HepG2 (cell line): ENCODE measurements around the gene TBRG4. TPM values are rescaled to one million over a fixed set of nuclear protein-coding genes. Genes with fewer than 3 reads are reported as not detected.

Experiments used
- ATAC-seq: fragments of 200-7000 bp; cut with Tn5 transposase; 3 replicates; pipeline ENCODE4 v1.9.1; 2020; ENCODE audit warnings: mild to moderate bottlenecking, moderate library complexity
- BruUV-seq: library from RNA; stranded (reverse); fragments of 400-500 nt; replicated peaks from 2 replicates; lab custom pipeline; 2021; lab: Mats Ljungman, UMichigan
- CTCF ChIA-PET: fragments of 300-600 bp; formaldehyde crosslinking; extraction: SDS; loops from one replicate; lab custom pipeline; 2021; ENCODE audit warnings: low total read pairs, inconsistent platforms, low intra/inter-chr PET ratio; lab: Yijun Ruan, JAX
- POLR2A ChIA-PET: fragments of 350-600 bp; sonication (Branson Sonifier 250); formaldehyde crosslinking; loops from one replicate; lab custom pipeline; 2020; ENCODE audit warnings: antibody characterized with exemption, inconsistent platforms; lab: Yijun Ruan, JAX
- DNase-seq: peaks from one replicate; pipeline ENCODE4 v3.0.0-alpha.2; 2015; ENCODE audit warnings: low spot score
- FAIRE-seq: peaks from 3 replicates; lab custom pipeline; 2011; peaks lifted over from hg19 to GRCh38; lab: Jason Lieb, UNC
- H2AFZ ChIP-seq: one replicate; pipeline ENCODE4 v1.6.1; 2011; ENCODE audit warnings: low read length, inconsistent platforms
- H3K27ac ChIP-seq: fragments of 300-600 bp; 3 replicates; pipeline ENCODE4 v1.8.0; 2011; ENCODE audit warnings: mixed run types, mild to moderate bottlenecking, mixed read lengths, low read length, inconsistent platforms; ENCODE audit not compliant: insufficient read depth; ENCODE audit errors: extremely low read length
- H3K27me3 ChIP-seq, 2 experiments: fragments of 200-600 bp in 1 of 2; 2 replicates in 1 of 2; 3 replicates in 1 of 2; pipeline versions ENCODE4 v1.6.0 to v1.8.0; 2011; ENCODE audit warnings: low read length in 2 of 2, mild to moderate bottlenecking in 2 of 2, moderate library complexity in 2 of 2, inconsistent platforms in 1 of 2; ENCODE audit not compliant: insufficient read depth in 2 of 2, control insufficient read depth in 1 of 2
- H3K36me3 ChIP-seq, 2 experiments: fragments of 200-600 bp in 1 of 2; replicated peaks in 1 of 2; 2 replicates in 1 of 2; 3 replicates in 1 of 2; pipeline versions ENCODE4 v1.5.1 to v1.8.0; 2011; ENCODE audit warnings: low read length in 2 of 2, inconsistent platforms in 1 of 2; ENCODE audit not compliant: insufficient read depth in 2 of 2, control insufficient read depth in 1 of 2
- H3K4me1 ChIP-seq: 2 replicates; pipeline ENCODE4 v1.5.1; 2012; ENCODE audit warnings: low read length, inconsistent platforms; ENCODE audit not compliant: insufficient read depth
- H3K4me2 ChIP-seq: 2 replicates; pipeline ENCODE4 v1.6.0; 2011; ENCODE audit warnings: low read depth, low read length, inconsistent platforms
- H3K4me3 ChIP-seq, 3 experiments: fragments of 200-600 bp in 1 of 3; sonication (generic), shearing (Covaris generic) in 1 of 3; replicated peaks in 1 of 3; 2 replicates each; pipeline ENCODE4 v1.5.1; 2011 to 2016; ENCODE audit warnings: low read length in 3 of 3, inconsistent platforms in 2 of 3, low read depth in 2 of 3, mild to moderate bottlenecking in 2 of 3, control low read depth in 1 of 3, mixed read lengths in 1 of 3; ENCODE audit not compliant: insufficient read depth in 1 of 3
- H3K79me2 ChIP-seq: one replicate; pipeline ENCODE4 v1.6.1; 2011; ENCODE audit warnings: low read length, inconsistent platforms; ENCODE audit not compliant: insufficient read depth
- H3K9ac ChIP-seq: 2 replicates; pipeline ENCODE4 v1.6.0; 2011; ENCODE audit warnings: mild to moderate bottlenecking, low read depth, low read length, inconsistent platforms; ENCODE audit not compliant: insufficient read depth
- H3K9me3 ChIP-seq: 2 replicates; pipeline ENCODE4 v1.5.1; 2012; ENCODE audit warnings: mild to moderate bottlenecking, low read length
- H4K20me1 ChIP-seq: 2 replicates; pipeline ENCODE4 v1.6.0; 2011; ENCODE audit warnings: inconsistent platforms, mild to moderate bottlenecking, low read length, moderate library complexity; ENCODE audit not compliant: insufficient read depth
- HNRNPH1 ChIP-seq: fragments of 200-400 bp; formaldehyde crosslinking; optimal IDR thresholded peaks from 2 replicates; pipeline ENCODE3; 2017; ENCODE audit warnings: mild to moderate bottlenecking, low read depth, low read length
- KIAA2018 ChIP-seq: sonication (generic); formaldehyde crosslinking; IDR thresholded peaks from 2 replicates; pipeline ENCODE4 v1.5.0; 2020; ENCODE audit warnings: mild to moderate bottlenecking, missing genetic modification reagents, borderline replicate concordance
- MTF1 ChIP-seq: sonication (generic); formaldehyde crosslinking; IDR thresholded peaks from 2 replicates; pipeline ENCODE4 v1.5.0; 2020; ENCODE audit warnings: missing genetic modification reagents
- POLR2AphosphoS2 ChIP-seq: IDR thresholded peaks from 2 replicates; pipeline ENCODE4 v1.6.1; 2011; ENCODE audit warnings: low read depth, low read length, improper control_type of control experiment
- ZFX ChIP-seq: sonication (generic); formaldehyde crosslinking; IDR thresholded peaks from 2 replicates; pipeline ENCODE4 v1.4.0; 2020; ENCODE audit warnings: mild to moderate bottlenecking, low read depth, missing genetic modification reagents, moderate library complexity
- ZNF225 ChIP-seq: sonication (generic); formaldehyde crosslinking; IDR thresholded peaks from 2 replicates; pipeline ENCODE4 v1.4.0; 2020; ENCODE audit warnings: mild to moderate bottlenecking, missing genetic modification reagents
- ZNF780A ChIP-seq: sonication (generic); formaldehyde crosslinking; IDR thresholded peaks from 2 replicates; pipeline ENCODE4 v1.8.0; 2022; ENCODE audit warnings: mild to moderate bottlenecking, missing genetic modification reagents, moderate library complexity
- WGBS: methylation state at CpG from one replicate; pipeline ENCODE4 v1.1.6; 2017; ENCODE audit warnings: low lambda C conversion rate; 5-methylcytosine and 5-hydroxymethylcytosine counted together
- in situ Hi-C: cut with HindIII; loops from 2 replicates; pipeline ENCODE4 v1.10.0; 2017; ENCODE audit warnings: low pct_unique_long_range_greater_than_20kb; ENCODE audit not compliant: extremely low pct_ligation_motif_present
- intact Hi-C: fragments of 100-400 bp; cut with micrococcal nuclease; formaldehyde crosslinking; loops from one replicate; pipeline ENCODE4 v1.10.0; 2022; ENCODE audit not compliant: unreplicated experiment
- polyA plus RNA-seq, 8 experiments: library from polyadenylated mRNA; depleted of rRNA in 3 of 8; stranded (reverse) in 7 of 8; unstranded in 1 of 8; fragments of >200 nt; fragmentation: Illumina TruSeq in 4 of 8; extraction: Trizol in 4 of 8; gene quantifications; 2 replicates each; pipeline versions ENCODE4 v1.2.1 to v1.2.3, GENCODE V29; 2011 to 2016; ENCODE audit warnings: low read depth in 4 of 8, missing spikeins in 1 of 8, mixed read lengths in 1 of 8; ENCODE audit not compliant: insufficient read depth in 1 of 8
- total RNA-seq, 5 experiments: library from RNA; depleted of rRNA; stranded (reverse); fragments of >200 nt; fragmentation: Illumina TruSeq; extraction: Trizol; gene quantifications; 2 replicates each; pipeline ENCODE4 v1.2.3, GENCODE V29; 2016; ENCODE audit warnings: low read depth in 1 of 5

TBRG4 gene
- total and polyA plus RNA-seq, 2 of the 13 experiments (the other 11 are each of a cell fraction or from before 2014, with no cell fraction given): 87.8 to 107 TPM

- Histone ChIP-seq H2AFZ (no peak overlapping the region), H3K27me3 (peaks cover 0 to 3% of the 10 kb centered on the region in 2 experiments; a peak in 1 of 5 replicates), H4K20me1 (no peaks in the 10 kb centered on the region), H3K79me2 (no peaks in the 10 kb centered on the region), H3K4me2 (no peak overlapping the region)
- CTCF ChIA-PET: no interaction called here
- WGBS: 96% methylated on average over 4 of the region's 5 CpGs
- POLR2A ChIA-PET: no interaction called here
- no peak for TF ChIP-seq POLR2AphosphoS2
- no peak for TF ChIP-seq HNRNPH1
- TF ChIP-seq ZFX (CRISPR knock-in tag): no peak
- TF ChIP-seq MTF1 (CRISPR knock-in tag): no peak
- no peak for TF ChIP-seq ZNF225 (CRISPR knock-in tag)
- no peak for TF ChIP-seq ZNF780A (CRISPR knock-in tag)
- TF ChIP-seq KIAA2018 (CRISPR knock-in tag): no peak
- TF ChIP-seq, all 625 proteins: peak for 0
- no TSS peak for BruUV-seq
- ATAC-seq (no peak), FAIRE-seq (no peak), DNase-seq (no peak)
- Histone ChIP-seq H3K27ac (no peak overlapping the region), H3K4me3 (no peak overlapping the region), H3K9ac (no peak overlapping the region), H3K4me1 (no peaks in the 10 kb centered on the region), H3K9me3 (no peaks in the 10 kb centered on the region), H3K36me3 (peaks cover 4 to 16% of the 10 kb centered on the region in 2 experiments; a peak in 3 of 5 replicates)
- intact Hi-C loops (no loop called here), in situ Hi-C loops (no loop called here)
Observed at GRCh38 chr7:45076946-45077345, 34.6 kb downstream of the TBRG4 start.
